Endothelial cell of umbilical vein (primary cell): ENCODE results near the gene CLCN4. TPM values are rescaled to one million over a fixed set of nuclear protein-coding genes. Genes with fewer than 3 reads are reported as not detected.

Experiments
- BruUV-seq: library from RNA; stranded (reverse); fragments of 400-500 nt; replicated peaks from 2 replicates; lab custom pipeline; 2021; lab: Mats Ljungman, UMichigan
- CTCF ChIA-PET: fragments of 300-600, 350-600 bp; sonication (Branson Sonifier 250); formaldehyde crosslinking; loops from one replicate; lab custom pipeline; 2021; ENCODE audit warnings: antibody characterized with exemption, inconsistent platforms; lab: Charles Lee
- POLR2A ChIA-PET: fragments of 300-600, 350-600 bp; sonication (Branson Sonifier 250); formaldehyde crosslinking; loops from one replicate; lab custom pipeline; 2021; ENCODE audit warnings: antibody characterized with exemption, inconsistent platforms; lab: Charles Lee
- DNase-seq: peaks from one replicate; pipeline ENCODE4 v3.0.0-alpha.2; 2011; ENCODE audit warnings: low read depth, low spot score
- FAIRE-seq: peaks from 2 replicates; lab custom pipeline; 2011; peaks lifted over from hg19 to GRCh38; lab: Jason Lieb, UNC
- H2AFZ ChIP-seq: 2 replicates; pipeline ENCODE4 v1.6.0; 2012; ENCODE audit warnings: low read depth, low read length, control low read depth, inconsistent platforms
- H3K27ac ChIP-seq: 2 replicates; pipeline ENCODE4 v1.5.1; 2011; ENCODE audit warnings: low read depth, mild to moderate bottlenecking, control low read depth, low read length, moderate library complexity; ENCODE audit not compliant: insufficient read depth
- H3K27me3 ChIP-seq, 2 experiments: 2 replicates each; pipeline versions ENCODE4 v1.6.0 to v1.6.1; 2011; ENCODE audit warnings: low read length in 2 of 2, mixed read lengths in 1 of 2; ENCODE audit not compliant: control insufficient read depth in 2 of 2, insufficient read depth in 2 of 2
- H3K36me3 ChIP-seq, 2 experiments: 2 replicates in 1 of 2; 3 replicates in 1 of 2; pipeline ENCODE4 v1.5.1; 2011; ENCODE audit warnings: low read length in 2 of 2, mild to moderate bottlenecking in 1 of 2, moderate library complexity in 1 of 2; ENCODE audit not compliant: control insufficient read depth in 2 of 2, insufficient read depth in 2 of 2; ENCODE audit errors: extremely low read depth in 1 of 2
- H3K4me1 ChIP-seq: 3 replicates; pipeline ENCODE4 v1.5.1; 2011; ENCODE audit warnings: mild to moderate bottlenecking, low read length; ENCODE audit not compliant: control insufficient read depth, insufficient read depth; ENCODE audit errors: extremely low read depth
- H3K4me2 ChIP-seq: 2 replicates; pipeline ENCODE4 v1.6.1; 2011; ENCODE audit warnings: low read length, control low read depth, mixed read lengths; ENCODE audit not compliant: insufficient read depth
- H3K4me3 ChIP-seq, 3 experiments: fragments of 200-600 bp in 1 of 3; sonication (generic), shearing (Covaris generic) in 1 of 3; replicated peaks in 1 of 3; 2 replicates each; pipeline ENCODE4 v1.5.1; 2011 to 2016; ENCODE audit warnings: control low read depth in 3 of 3, low read length in 3 of 3, mild to moderate bottlenecking in 2 of 3, inconsistent platforms in 1 of 3, low read depth in 1 of 3, moderate library complexity in 1 of 3; ENCODE audit not compliant: insufficient read depth in 1 of 3
- H3K79me2 ChIP-seq: 2 replicates; pipeline ENCODE4 v1.6.0; 2012; ENCODE audit warnings: low read length, inconsistent platforms; ENCODE audit not compliant: control insufficient read depth, insufficient read depth
- H3K9ac ChIP-seq: replicated peaks from 2 replicates; pipeline ENCODE3; 2011; ENCODE audit warnings: low read length, control low read depth; ENCODE audit not compliant: insufficient read depth; ENCODE audit errors: extremely low read depth
- H3K9me1 ChIP-seq: replicated peaks from 3 replicates; pipeline ENCODE4 v1.6.0; 2011; ENCODE audit warnings: mild to moderate bottlenecking, low read length; ENCODE audit not compliant: control insufficient read depth, insufficient read depth; ENCODE audit errors: extremely low read depth
- H3K9me3 ChIP-seq: replicated peaks from 2 replicates; pipeline ENCODE4 v1.5.1; 2012; ENCODE audit warnings: low read length, inconsistent platforms; ENCODE audit not compliant: control insufficient read depth, insufficient read depth
- H4K20me1 ChIP-seq: replicated peaks from 2 replicates; pipeline ENCODE3; 2011; ENCODE audit warnings: mild to moderate bottlenecking, low read length; ENCODE audit not compliant: control insufficient read depth, insufficient read depth; ENCODE audit errors: extremely low read depth
- FOS ChIP-seq: IDR thresholded peaks from 2 replicates; pipeline ENCODE4 v1.6.1; 2011; ENCODE audit warnings: mild to moderate bottlenecking, low read length, moderate library complexity, borderline replicate concordance; ENCODE audit not compliant: insufficient read depth
- MYC ChIP-seq: IDR thresholded peaks from one replicate; pipeline ENCODE4 v1.6.1; 2011; ENCODE audit warnings: mild to moderate bottlenecking, low read depth, low read length
- POLR2AphosphoS5 ChIP-seq: IDR thresholded peaks from 2 replicates; pipeline ENCODE4 v1.6.1; 2012; ENCODE audit warnings: low read depth, mild to moderate bottlenecking, control low read depth, low read length, moderate library complexity; ENCODE audit not compliant: insufficient read depth
- dilution Hi-C: fragments of 300-500 bp; cut with MboI; formaldehyde crosslinking; loops from one replicate; pipeline ENCODE4 v1.15.0; 2019; ENCODE audit warnings: low sequenced_read_pairs; ENCODE audit not compliant: extremely low pct_ligation_motif_present
- intact Hi-C: fragments of 100-400 bp; cut with micrococcal nuclease; formaldehyde crosslinking; loops from one replicate; pipeline ENCODE4 v1.10.0; 2022
- polyA plus RNA-seq, 4 experiments: library from polyadenylated mRNA; depleted of rRNA in 3 of 4; stranded (reverse) in 3 of 4; unstranded in 1 of 4; fragments of >200 nt; gene quantifications; 2 replicates each; pipeline versions ENCODE4 v1.2.1 to v1.2.3, GENCODE V29; 2011 to 2012; ENCODE audit warnings: missing spikeins in 1 of 4
- total RNA-seq: library from RNA; stranded (reverse); gene quantifications from 2 replicates; pipeline ENCODE4 v1.2.3, GENCODE V29; 2021

Gene CLCN4
- total and polyA plus RNA-seq, 2 donors (not counting 3 experiments of a cell fraction or from before 2014, with no cell fraction given), result 7.6 to 19.8 TPM

DNA sequence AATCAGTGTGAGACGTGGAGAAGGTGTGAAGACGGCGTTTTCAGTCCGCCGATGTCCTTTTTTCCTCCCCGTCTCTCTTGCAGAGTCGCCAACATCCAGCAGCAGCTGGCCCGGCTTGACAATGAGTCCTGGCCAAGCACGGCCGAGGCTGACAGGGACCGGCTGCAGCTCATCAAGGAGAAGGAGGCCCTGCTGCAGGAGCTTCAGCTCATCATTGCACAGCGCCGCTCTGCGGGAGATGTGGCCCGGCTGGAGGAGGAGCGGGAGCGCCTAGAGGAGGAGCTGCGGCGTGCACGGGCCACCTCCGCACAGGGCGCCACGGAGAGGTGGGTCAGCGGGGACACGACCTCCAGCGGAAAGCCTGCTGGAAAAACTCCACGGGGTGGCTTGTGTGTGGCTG lies 47.1 kb upstream of the CLCN4 start:
- Histone ChIP-seq H3K79me2 (peaks cover 1% of the 10 kb centered on the region), H3K9me3 (no peaks in the 10 kb centered on the region), H2AFZ (no peak overlapping the region), H3K36me3 (peaks cover 0 to 2% of the 10 kb centered on the region in 2 experiments), H3K4me1 (peaks cover 15% of the 10 kb centered on the region), H3K9me1 (no peaks in the 10 kb centered on the region), H3K27me3 (no peaks in the 10 kb centered on the region), H3K27ac (no peak overlapping the region), H3K4me3 (no peak overlapping the region), H4K20me1 (no peaks in the 10 kb centered on the region), H3K9ac (no peak overlapping the region), H3K4me2 (no peak overlapping the region)
- TF ChIP-seq MYC, result no peak
- no TSS peak for BruUV-seq
- dilution Hi-C loops, result no loop called here
- no peak for FAIRE-seq
- ChIA-PET POLR2A (no interaction called here), CTCF (interaction anchor here (2.4 kb wide), 1 partner anchor 10 kb away, joined by 19 read pairs; no protein-coding TSS in a partner anchor)
- DNase-seq, result no peak
- intact Hi-C loops, result no loop called here

DNA sequence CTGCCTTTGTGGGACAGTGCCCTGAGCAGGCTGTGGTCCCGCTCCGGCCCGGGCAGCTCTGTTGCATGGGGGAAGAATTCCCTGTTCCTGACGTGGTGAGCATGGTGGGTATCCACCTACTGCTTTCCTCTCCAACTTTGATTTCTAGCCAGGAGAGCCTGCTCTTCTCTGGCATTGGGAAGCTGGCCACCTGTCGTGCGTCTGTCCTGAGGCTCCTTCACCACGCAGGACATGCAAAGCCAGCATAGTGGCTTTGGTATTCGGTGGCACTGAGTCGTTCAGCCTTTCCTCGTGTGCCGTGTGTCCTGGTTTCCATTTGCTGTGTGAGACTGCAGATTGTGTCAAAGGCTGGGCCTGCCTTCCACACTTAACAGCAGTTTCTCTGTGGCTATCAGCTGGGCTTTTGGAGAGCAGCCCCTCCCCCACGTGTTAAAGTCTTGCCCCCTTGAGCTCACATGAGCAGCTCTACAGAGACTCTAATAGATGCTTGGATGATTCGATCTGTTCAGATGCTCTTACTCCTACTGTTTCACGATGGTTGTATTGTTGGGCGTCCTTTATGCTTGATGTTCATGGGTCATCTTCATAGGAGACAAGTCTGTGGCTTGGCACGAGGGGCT lies 46.3 kb upstream of the CLCN4 start:
- H3K36me3 ChIP-seq, result peaks cover 0 to 4% of the 10 kb centered on the region in 2 experiments
- peak overlapping the region; percentile 43 for H3K27ac ChIP-seq
- no peaks in the 10 kb centered on the region for H4K20me1 ChIP-seq
- peaks cover 15% of the 10 kb centered on the region for H3K4me1 ChIP-seq
- DNase-seq, result no peak
- H3K27me3 ChIP-seq, result no peaks in the 10 kb centered on the region
- no peak overlapping the region for H3K4me3 ChIP-seq
- TF ChIP-seq FOS (no peak), POLR2AphosphoS5 (no peak)
- H3K9ac ChIP-seq, result no peak overlapping the region
- H3K79me2 ChIP-seq, result peaks cover 1% of the 10 kb centered on the region
- no peaks in the 10 kb centered on the region for H3K9me3 ChIP-seq
- H3K9me1 ChIP-seq, result no peaks in the 10 kb centered on the region
- intact Hi-C loops (no loop called here), dilution Hi-C loops (no loop called here)
- POLR2A ChIA-PET, result no interaction called here
- no peak overlapping the region for H2AFZ ChIP-seq
- CTCF ChIA-PET, result interaction anchor here (0.7 to 2.4 kb wide), 2 partner anchors 9 to 94 kb away, joined by 3 to 19 read pairs; no protein-coding TSS in a partner anchor
- FAIRE-seq, result no peak
- H3K4me2 ChIP-seq, result no peak overlapping the region
- BruUV-seq, result no TSS peak
